GM12891 (cell line): ENCODE data around the gene SLAMF9.

Experiments used
- DNase-seq: peaks from one replicate; pipeline ENCODE4 v3.0.0; 2011; ENCODE audit warnings: low spot score; ENCODE audit not compliant: insufficient read length
- FAIRE-seq: peaks from 2 replicates; lab custom pipeline; 2011; peaks lifted over from hg19 to GRCh38; lab: Jason Lieb, UNC
- PAX5 ChIP-seq: IDR thresholded peaks from 2 replicates; pipeline ENCODE4 v1.6.1; 2011; ENCODE audit warnings: low read length, moderate library complexity, mild to moderate bottlenecking; ENCODE audit not compliant: insufficient read depth, severe bottlenecking
- POLR2A ChIP-seq: IDR thresholded peaks from 2 replicates; pipeline ENCODE4 v1.6.1; 2011; ENCODE audit warnings: low read depth, low read length, control low read depth
- POLR2AphosphoS5 ChIP-seq: IDR thresholded peaks from 2 replicates; pipeline ENCODE4 v1.6.1; 2011; ENCODE audit warnings: low read depth, low read length, control low read depth
- POU2F2 ChIP-seq: IDR thresholded peaks from 2 replicates; pipeline ENCODE4 v1.6.1; 2011; ENCODE audit warnings: low read depth, mild to moderate bottlenecking, control low read depth, low read length, moderate library complexity
- SPI1 ChIP-seq: IDR thresholded peaks from 2 replicates; pipeline ENCODE4 v1.6.1; 2011; ENCODE audit warnings: low read depth, low read length, control low read depth
- TAF1 ChIP-seq: IDR thresholded peaks from 2 replicates; pipeline ENCODE4 v1.6.1; 2011; ENCODE audit warnings: low read depth, low read length, control low read depth

The SLAMF9 gene

GRCh38 chr1:159951551-159951950, 2.5 kb downstream of the SLAMF9 start:
- FAIRE-seq (no peak), DNase-seq (no peak)
- no peak for TF ChIP-seq TAF1

GRCh38 chr1:159951016-159951415, 3.0 kb downstream of the SLAMF9 start:
- TF ChIP-seq PAX5 (no peak), SPI1 (no peak), POLR2AphosphoS5 (no peak), TAF1 (no peak), POU2F2 (no peak), POLR2A (no peak)
- no peak for DNase-seq
- no peak for FAIRE-seq

GRCh38 chr1:159949981-159950381, 4.1 kb downstream of the SLAMF9 start:
- no peak for TF ChIP-seq POLR2AphosphoS5
- no peak for TF ChIP-seq PAX5
- TF ChIP-seq POLR2A: no peak
- no peak for TF ChIP-seq TAF1
- TF ChIP-seq POU2F2: no peak
- TF ChIP-seq SPI1: no peak
- DNase-seq (no peak), FAIRE-seq (no peak)

- DNase-seq: no peak
- FAIRE-seq: no peak
- TF ChIP-seq TAF1 (no peak), SPI1 (no peak), PAX5 (no peak), POU2F2 (no peak), POLR2A (no peak), POLR2AphosphoS5 (no peak)
Observed at GRCh38 chr1:159949123-159949522, 4.9 kb downstream of the SLAMF9 start.

- FAIRE-seq (no peak), DNase-seq (no peak)
- TF ChIP-seq TAF1 (no peak), PAX5 (no peak), SPI1 (no peak), POLR2AphosphoS5 (no peak), POU2F2 (no peak)
Observed at GRCh38 chr1:159947942-159948341, 6.1 kb downstream of the SLAMF9 start.

GRCh38 chr1:159946242-159947187, 7.5 kb downstream of the SLAMF9 start:
- DNase-seq (no peak), FAIRE-seq (no peak)

GRCh38 chr1:159945483-159946241, 8.4 kb downstream of the SLAMF9 start, which contains the start of gene IGSF9:
Gene IGSF9 (minus strand): TSS chr1:159945613. CDS start chr1:159943454, 2,159 bp downstream.
- no peak for DNase-seq
- TF ChIP-seq SPI1 (no peak), TAF1 (no peak)
- FAIRE-seq: no peak

More at GRCh38 chr1:159946242-159947187, 7.5 kb downstream of the SLAMF9 start:
- TF ChIP-seq POU2F2 (no peak), POLR2AphosphoS5 (no peak), SPI1 (no peak), TAF1 (no peak), POLR2A (no peak), PAX5 (no peak)

GRCh38 chr1:159944623-159945455, 9.2 kb downstream of the SLAMF9 start:
- DNase-seq (no peak), FAIRE-seq (no peak)
- TF ChIP-seq TAF1 (no peak), SPI1 (no peak), POU2F2 (no peak), POLR2A (no peak)
